AG10803 (cell line): ENCODE measurements around the gene MRPS31.
"Not testable (repeated sequence)": the region's sequence is repeated elsewhere in the genome, so short reads cannot be mapped to it uniquely, and the experiment has no call there.

Experiments
- DNase-seq: peaks from one replicate; pipeline ENCODE4 v3.0.0; 2010; ENCODE audit warnings: low read depth
- H3K4me3 ChIP-seq: 2 replicates; pipeline ENCODE4 v1.5.1; 2011; ENCODE audit warnings: mild to moderate bottlenecking, low read length, control low read depth
- CTCF ChIP-seq: conservative IDR thresholded peaks from 2 replicates; pipeline ENCODE4 v1.5.1; 2011; ENCODE audit warnings: mild to moderate bottlenecking, low read length, control low read depth, inconsistent platforms

Gene MRPS31

GRCh38 chr13:40756042-40756441 lies 14.9 kb downstream of the MRPS31 start:
- no peak overlapping the region for H3K4me3 ChIP-seq
- TF ChIP-seq CTCF = no peak
- DNase-seq = no peak

- no peak overlapping the region for H3K4me3 ChIP-seq
- no peak for DNase-seq
- no peak for TF ChIP-seq CTCF
Observed at GRCh38 chr13:40755082-40755700, 15.8 kb downstream of the MRPS31 start.

GRCh38 chr13:40749327-40749726 lies 21.7 kb downstream of the MRPS31 start:
- TF ChIP-seq CTCF = no peak; the same call in 1 of the 2 replicates
- no peak overlapping the region for H3K4me3 ChIP-seq
- DNase-seq = no peak

GRCh38 chr13:40735232-40735548 lies 35.8 kb downstream of the MRPS31 start:
- DNase-seq, H3K4me3 ChIP-seq: not testable (repeated sequence)

- DNase-seq, H3K4me3 ChIP-seq: not testable (repeated sequence)
Observed at GRCh38 chr13:40734536-40735231, 36.3 kb downstream of the MRPS31 start.

- no peak overlapping the region for H3K4me3 ChIP-seq
- TF ChIP-seq CTCF = no peak
- no peak for DNase-seq
Observed at GRCh38 chr13:40732658-40733057, 38.3 kb downstream of the MRPS31 start.

- TF ChIP-seq CTCF = no peak
- no peak overlapping the region for H3K4me3 ChIP-seq
- no peak for DNase-seq
Observed at GRCh38 chr13:40728595-40728994, 42.4 kb downstream of the MRPS31 start.

GRCh38 chr13:40714433-40714832 lies 56.6 kb downstream of the MRPS31 start:
- DNase-seq = not testable (repeated sequence)

GRCh38 chr13:40706439-40706838 lies 64.6 kb downstream of the MRPS31 start:
- DNase-seq = no peak
- no peak overlapping the region for H3K4me3 ChIP-seq
- no peak for TF ChIP-seq CTCF

More at GRCh38 chr13:40714433-40714832, 56.6 kb downstream of the MRPS31 start:
- H3K4me3 ChIP-seq = not testable (repeated sequence)
